Middle frontal gyrus (tissue), 1 donor: ENCODE results near the gene C1orf141.
"Not testable (repeated sequence)": the region's sequence is repeated elsewhere in the genome, so short reads cannot be mapped to it uniquely, and the experiment has no call there.

Experiments used
- DNase-seq: peaks from one replicate; pipeline ENCODE4 v3.0.0-alpha.2; 2015; ENCODE audit warnings: low spot score; ENCODE audit errors: extremely low spot score

The C1orf141 gene

DNA sequence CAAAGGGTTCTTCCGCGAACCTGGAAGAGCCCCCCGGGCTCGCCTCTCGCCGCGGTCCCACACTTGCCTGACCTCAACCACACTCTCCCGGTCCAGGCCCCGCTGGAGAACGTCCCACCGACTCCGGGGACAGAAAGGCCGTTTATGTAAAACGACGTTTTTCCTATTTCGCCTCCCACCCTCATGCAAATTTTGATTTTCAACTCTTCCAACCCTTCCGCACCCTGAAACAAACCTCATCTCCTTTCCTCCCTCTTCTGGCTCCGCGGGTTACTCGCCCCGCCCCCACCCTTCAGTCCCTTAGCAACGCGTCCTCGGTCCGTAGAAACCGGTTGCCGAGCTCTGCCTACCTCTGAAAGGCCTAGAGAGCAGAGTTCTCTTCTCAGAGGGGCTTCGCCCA, at the start of gene C1orf141:
TSS of gene C1orf141 (minus strand) at position 276 of the 400 bp plus-strand sequence. CDS start 7,730 bp downstream, outside the sequence.
- no peak for DNase-seq

DNA sequence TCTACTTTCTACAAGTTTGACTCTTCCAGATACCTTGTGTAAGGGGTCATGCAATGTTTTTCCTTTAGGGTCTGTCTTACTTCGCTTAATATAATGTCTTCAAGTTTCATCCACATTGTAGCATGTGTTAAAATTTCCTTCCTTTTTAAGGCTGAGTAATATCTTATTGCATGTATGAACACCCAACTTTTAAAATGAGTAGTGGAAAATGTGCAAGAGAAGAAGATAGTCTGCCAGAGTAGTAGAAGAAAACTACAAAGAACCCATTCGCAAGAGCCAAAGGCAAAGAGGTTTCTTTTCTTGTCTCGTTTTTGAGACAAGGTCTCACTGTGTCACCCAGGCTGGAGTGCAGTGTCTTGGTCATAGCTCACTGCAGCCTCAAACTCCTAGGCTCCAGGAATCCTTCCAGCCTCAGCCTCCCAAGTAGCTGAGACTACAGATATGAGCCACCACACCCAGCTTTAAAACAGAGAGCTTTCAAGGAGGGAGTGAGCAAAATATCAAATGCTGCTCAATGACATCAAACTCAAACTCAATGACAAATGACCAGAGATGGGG, 40.8 kb upstream of the C1orf141 start:
- no peak for DNase-seq

GRCh38 chr1:67174716-67175284, 40.0 kb upstream of the C1orf141 start:
- DNase-seq = no peak

- no peak for DNase-seq
Measured at GRCh38 chr1:67173988-67174387, 39.2 kb upstream of the C1orf141 start.

GRCh38 chr1:67171978-67172377, 37.2 kb upstream of the C1orf141 start:
- DNase-seq = no peak

DNA sequence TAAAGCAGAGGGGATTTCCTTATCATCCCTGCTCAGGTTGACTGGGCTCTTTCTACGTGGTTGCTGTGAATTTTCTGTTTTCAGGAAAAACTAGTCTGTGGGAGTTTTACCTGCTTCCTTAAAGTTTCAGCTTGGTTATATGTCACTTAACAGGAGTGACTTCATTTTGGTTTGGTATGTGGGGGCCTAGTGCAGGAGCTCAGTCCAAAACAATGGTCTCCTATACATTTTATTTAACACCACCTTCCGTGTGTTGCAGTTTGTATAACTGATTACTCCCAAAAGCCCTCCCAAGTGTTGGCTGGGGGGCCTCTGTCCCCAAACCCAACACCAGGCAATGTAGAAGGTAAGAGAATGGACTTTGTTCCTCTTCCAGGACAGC, 36.8 kb upstream of the C1orf141 start:
- no peak for DNase-seq

GRCh38 chr1:67170751-67171573, 36.2 kb upstream of the C1orf141 start:
- no peak for DNase-seq

DNA sequence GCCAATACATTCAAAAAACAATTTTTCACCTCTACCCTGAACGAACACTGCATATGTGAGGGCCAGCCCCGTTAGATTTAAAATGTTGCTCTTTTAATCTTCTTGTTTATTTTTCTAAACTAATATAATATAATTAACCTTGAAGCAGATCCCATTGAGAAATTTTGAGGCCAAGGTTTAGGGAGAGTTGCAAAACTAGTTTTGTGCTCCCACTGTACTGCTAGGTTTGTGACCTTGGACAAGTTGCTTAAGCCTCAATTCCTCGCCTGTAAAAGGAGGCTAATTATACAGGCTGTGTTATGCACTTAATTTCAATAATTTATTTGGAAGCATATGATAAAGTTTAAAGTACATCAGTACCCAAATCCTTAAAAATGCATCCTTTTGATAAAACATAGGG, 35.2 kb upstream of the C1orf141 start:
- no peak for DNase-seq

- no peak for DNase-seq
Measured at GRCh38 chr1:67169496-67169895, 34.7 kb upstream of the C1orf141 start.

- no peak for DNase-seq
Measured at GRCh38 chr1:67166196-67166595, 31.4 kb upstream of the C1orf141 start, which contains the start of gene IL23R. Gene IL23R, plus strand, starts transcription at chr1:67166454. Its CDS starts 1,667 bp downstream, at chr1:67168121.

GRCh38 chr1:67165468-67166041, 30.8 kb upstream of the C1orf141 start:
- no peak for DNase-seq

DNA sequence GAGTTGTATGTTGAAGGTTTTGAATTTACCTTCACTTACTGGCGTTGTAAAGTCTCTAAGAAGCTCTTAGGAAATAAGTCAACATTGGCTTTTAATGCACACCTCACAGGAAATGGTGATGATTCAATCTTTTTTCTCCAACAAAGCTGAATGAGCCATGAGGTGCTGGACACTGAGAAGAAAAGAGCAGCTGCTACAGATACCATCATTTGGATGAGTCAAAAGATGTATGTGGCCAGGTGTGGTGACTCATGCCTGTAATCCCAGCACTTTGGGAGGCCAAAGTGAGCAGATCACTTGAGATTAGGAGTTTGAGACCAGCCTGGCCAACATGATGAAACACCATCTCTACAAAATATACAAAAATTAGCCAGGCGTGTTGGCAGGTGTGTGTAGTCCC, 28.2 kb upstream of the C1orf141 start:
- no peak for DNase-seq

DNA sequence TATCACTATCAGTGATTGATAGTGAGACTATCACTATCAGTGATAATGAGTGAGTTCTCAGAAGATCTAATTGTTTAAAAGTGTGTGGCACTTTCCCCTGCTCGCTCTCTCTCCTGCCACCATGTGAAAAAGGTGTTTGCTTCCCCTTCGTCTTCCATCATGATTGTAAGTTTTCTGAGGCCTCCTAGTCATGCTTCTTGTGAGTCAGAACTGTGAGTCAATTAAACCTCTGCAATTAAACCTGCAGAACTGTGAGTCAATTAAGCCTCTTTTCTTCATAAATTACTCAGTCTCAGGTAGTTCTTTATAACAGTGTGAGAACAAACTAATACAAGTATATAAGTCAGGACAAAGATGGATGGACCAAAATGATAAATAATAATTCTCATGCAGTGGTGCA, 24.5 kb upstream of the C1orf141 start:
- no peak for DNase-seq

DNA sequence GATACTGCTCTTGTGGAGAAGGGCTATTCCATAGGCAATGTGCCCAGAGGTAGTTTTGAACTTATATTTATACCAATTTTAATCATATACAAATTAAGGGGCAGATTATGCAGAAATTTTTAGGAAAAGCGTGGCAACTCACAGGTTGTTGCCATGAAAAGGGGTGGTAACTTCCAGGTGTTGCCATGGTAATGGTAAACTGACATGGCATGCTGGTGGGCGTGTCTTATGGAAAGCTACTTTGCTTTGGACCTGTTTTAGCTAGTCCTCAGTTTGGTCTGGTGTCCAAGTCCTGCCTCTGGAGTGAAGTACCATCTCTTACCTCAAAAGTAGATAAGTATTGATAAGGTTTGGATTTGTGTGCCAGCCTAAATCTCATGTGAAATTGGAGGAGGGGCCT, 23.6 kb upstream of the C1orf141 start:
- DNase-seq = no peak

GRCh38 chr1:67150931-67151330, 16.2 kb upstream of the C1orf141 start:
- no peak for DNase-seq

DNA sequence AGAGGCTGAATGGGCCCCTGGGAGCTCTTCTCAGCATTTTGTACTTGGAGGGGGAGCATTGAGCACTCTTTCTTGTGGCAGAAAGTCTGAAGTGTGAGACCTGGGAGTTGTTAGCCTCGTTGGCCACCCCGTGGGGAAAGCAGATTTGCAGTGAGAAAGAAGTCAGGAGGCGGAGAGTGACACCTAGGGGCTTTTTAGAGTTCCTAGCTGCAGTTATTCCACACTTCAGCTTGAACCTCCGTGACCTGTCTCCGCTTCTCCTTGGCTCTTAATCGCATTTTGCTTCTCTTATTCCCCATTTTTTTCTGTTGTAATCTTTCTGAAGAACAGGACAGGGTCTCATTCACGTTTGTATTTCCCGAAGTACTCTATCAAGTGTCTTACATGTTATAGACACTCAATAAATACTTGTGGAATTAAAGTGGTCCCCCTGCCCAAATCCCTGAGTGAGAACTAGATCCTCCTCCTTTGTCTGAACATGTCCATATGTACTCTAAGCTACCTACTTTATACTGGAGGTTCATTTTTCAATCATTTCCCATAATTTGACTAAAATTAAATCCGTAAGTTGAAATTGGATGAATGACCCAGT, 14.5 kb upstream of the C1orf141 start:
- DNase-seq = peak; percentile 33

DNA sequence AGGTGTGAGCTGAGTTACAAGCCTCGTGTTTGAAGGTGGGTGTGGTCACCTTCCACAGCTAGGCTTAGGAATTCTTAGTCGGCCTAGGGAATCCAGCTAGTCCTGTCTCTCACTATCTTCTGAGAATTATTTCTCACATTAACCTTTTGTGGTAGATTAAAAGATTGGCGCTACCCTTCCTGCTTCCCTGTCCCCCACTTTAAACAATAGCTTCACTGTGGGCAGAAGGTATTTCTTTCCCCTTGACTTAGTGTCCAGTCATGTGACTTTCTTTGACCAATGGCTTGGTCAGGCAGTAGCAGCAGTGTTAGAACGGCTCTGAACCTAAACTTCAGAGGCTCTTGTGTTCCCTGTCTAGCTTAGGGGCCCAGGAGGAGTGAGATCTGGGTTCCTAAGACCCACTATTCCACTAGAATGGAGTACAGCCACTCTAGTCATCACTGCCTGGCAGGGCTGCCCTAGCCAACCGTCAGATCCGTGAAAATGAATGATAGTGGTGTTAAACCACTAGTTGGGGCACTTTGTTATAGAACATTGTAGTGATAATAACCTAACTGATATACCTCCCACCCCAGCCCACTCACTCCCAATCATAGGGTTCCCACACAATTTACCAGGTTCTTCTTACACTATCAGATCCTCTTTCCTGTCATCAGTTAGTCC, 13.9 kb upstream of the C1orf141 start:
- DNase-seq = no peak

GRCh38 chr1:67147973-67148372, 13.2 kb upstream of the C1orf141 start:
- not testable (repeated sequence) for DNase-seq

GRCh38 chr1:67146539-67146938, 11.8 kb upstream of the C1orf141 start:
- no peak for DNase-seq

DNA sequence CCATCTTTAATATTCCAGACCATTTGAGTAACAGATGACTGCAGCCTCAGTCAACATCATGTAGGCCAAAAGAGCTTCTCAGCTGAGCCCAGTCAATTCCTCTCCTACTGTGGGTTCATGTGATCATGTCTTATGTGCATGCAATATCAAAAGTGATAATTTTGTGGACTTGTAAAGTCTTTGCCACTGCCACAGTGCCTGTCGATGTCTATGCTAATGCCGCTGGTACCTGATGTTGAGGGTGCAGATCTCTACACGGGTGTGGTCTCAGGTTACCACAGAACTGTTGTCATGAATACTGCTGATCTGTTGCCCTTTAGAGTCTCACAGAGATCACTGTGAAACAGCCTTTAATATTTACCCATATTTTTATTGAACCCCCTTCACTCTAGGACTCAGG, 11.3 kb upstream of the C1orf141 start:
- DNase-seq = no peak

DNA sequence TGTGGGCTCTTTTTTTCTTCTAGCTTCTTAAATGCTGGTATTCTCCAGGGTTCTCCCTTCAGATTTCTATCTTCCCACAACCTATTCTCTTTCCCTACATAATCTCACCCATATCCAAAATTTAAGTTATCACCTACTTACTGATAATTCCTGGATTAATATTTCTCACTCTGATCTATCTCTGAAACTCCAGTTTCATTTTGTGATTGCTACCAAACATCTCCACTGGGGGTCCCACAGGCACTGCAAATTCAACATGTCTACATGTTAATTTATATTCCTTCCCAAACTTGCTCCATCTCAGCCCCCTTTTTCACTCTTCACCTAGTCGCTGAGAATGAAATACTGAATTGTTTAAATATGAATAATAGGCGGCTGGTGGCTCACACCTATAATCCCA, 9.9 kb upstream of the C1orf141 start:
- no peak for DNase-seq
